ENCODE results near the gene PRMT1. TPM values are rescaled to one million over a fixed set of nuclear protein-coding genes. Genes with fewer than 3 reads are reported as not detected.

PRMT1 gene
- total RNA-seq, 2 donors from 2014 or later = 45.4 to 71.2 TPM

- H3K9me3 ChIP-seq = no peaks in the 10 kb centered on the region
- H3K36me3 ChIP-seq (replicated peaks in 1 of 2; ENCODE audit: insufficient read depth in 1 of 2, low read depth in 2 of 2) = peaks cover 6 to 21% of the 10 kb centered on the region in 2 donors
- peaks cover 27% of the 10 kb centered on the region for H3K4me1 ChIP-seq
- H3K27me3 ChIP-seq = no peaks in the 10 kb centered on the region
- H3K4me3 ChIP-seq = no peak overlapping the region
- no peak for DNase-seq
- no peak for TF ChIP-seq POLR2A (IDR thresholded peaks at IDR 0.05)
- no peak for TF ChIP-seq CTCF (IDR thresholded peaks at IDR 0.05)
- intact Hi-C loops (cut with DNase I) = no loop called here
- ATAC-seq = no peak
- H3K27ac ChIP-seq = no peak overlapping the region
- WGBS, 2 donors = 91 to 92% methylated on average over 18 of the region's 18 CpGs
These were observed 6.8 kb downstream of the PRMT1 start for GRCh38 chr19:49683814-49684250.

- no peak for TF ChIP-seq POLR2A (IDR thresholded peaks at IDR 0.05)
- peak in 5 of 7 experiments; percentile 19 to 39 (median 33) for TF ChIP-seq CTCF (IDR thresholded peaks at IDR 0.05)
- Histone ChIP-seq H3K27me3 (no peaks in the 10 kb centered on the region), H3K4me3 (no peak overlapping the region), H3K36me3 (replicated peaks in 1 of 2; ENCODE audit: insufficient read depth in 1 of 2, low read depth in 2 of 2) (peaks cover 6 to 21% of the 10 kb centered on the region in 2 donors), H3K9me3 (no peaks in the 10 kb centered on the region), H3K4me1 (peaks cover 27% of the 10 kb centered on the region), H3K27ac (no peak overlapping the region)
- no peak for ATAC-seq
- intact Hi-C loops (cut with DNase I) = no loop called here
- WGBS, 2 donors = 78 to 85% methylated on average over 23 to 34 of the region's 35 CpGs
- DNase-seq = no peak
These were observed 7.3 kb downstream of the PRMT1 start for GRCh38 chr19:49684251-49684982.

- Histone ChIP-seq H3K27me3 (no peaks in the 10 kb centered on the region), H3K36me3 (replicated peaks in 1 of 2; ENCODE audit: insufficient read depth in 1 of 2, low read depth in 2 of 2) (peaks cover 6 to 21% of the 10 kb centered on the region in 2 donors), H3K27ac (no peak overlapping the region), H3K4me3 (no peak overlapping the region), H3K9me3 (no peaks in the 10 kb centered on the region), H3K4me1 (peaks cover 27% of the 10 kb centered on the region)
- WGBS, 2 donors = 86 to 88% methylated on average over 4 to 12 of the region's 13 CpGs
- ATAC-seq (no peak), DNase-seq (no peak)
- intact Hi-C loops (cut with DNase I) = no loop called here
- TF ChIP-seq CTCF (IDR thresholded peaks at IDR 0.05) (no peak), POLR2A (IDR thresholded peaks at IDR 0.05) (no peak)
These were observed 8.0 kb downstream of the PRMT1 start for GRCh38 chr19:49684983-49685553.

- Histone ChIP-seq H3K27me3 (no peaks in the 10 kb centered on the region), H3K4me1 (peaks cover 27% of the 10 kb centered on the region), H3K27ac (no peak overlapping the region), H3K9me3 (no peaks in the 10 kb centered on the region), H3K36me3 (replicated peaks in 1 of 2; ENCODE audit: insufficient read depth in 1 of 2, low read depth in 2 of 2) (peaks cover 6 to 21% of the 10 kb centered on the region in 2 donors), H3K4me3 (no peak overlapping the region)
- ATAC-seq (no peak), DNase-seq (no peak)
- WGBS, 2 donors = 81 to 82% methylated on average over 20 to 23 of the region's 23 CpGs
- intact Hi-C loops (cut with DNase I) = no loop called here
- TF ChIP-seq CTCF (IDR thresholded peaks at IDR 0.05) (no peak), POLR2A (IDR thresholded peaks at IDR 0.05) (no peak)
These were observed 8.8 kb downstream of the PRMT1 start for GRCh38 chr19:49685845-49686332.
